Osteoblast (primary cell): ENCODE results near the gene MPG. TPM values are rescaled to one million over a fixed set of nuclear protein-coding genes. Genes with fewer than 3 reads are reported as not detected.

ENCODE experiments used
- DNase-seq: peaks from one replicate; pipeline ENCODE4 v3.0.0; 2011; ENCODE audit warnings: low spot score, mixed read lengths; ENCODE audit not compliant: insufficient read length; ENCODE audit errors: missing footprints
- H2AFZ ChIP-seq: 2 replicates; pipeline ENCODE4 v1.6.0; 2011; ENCODE audit warnings: mild to moderate bottlenecking, low read length
- H3K27ac ChIP-seq: 2 replicates; pipeline ENCODE4 v1.5.1; 2011; ENCODE audit warnings: mild to moderate bottlenecking, low read depth, low read length, moderate library complexity
- H3K27me3 ChIP-seq: 2 replicates; pipeline ENCODE4 v1.6.0; 2012; ENCODE audit warnings: mild to moderate bottlenecking, control low read depth, inconsistent platforms, low read length, moderate library complexity; ENCODE audit not compliant: insufficient read depth
- H3K36me3 ChIP-seq: 2 replicates; pipeline ENCODE4 v1.5.1; 2011; ENCODE audit warnings: mild to moderate bottlenecking, low read length, control low read depth, moderate library complexity; ENCODE audit not compliant: insufficient read depth
- H3K4me1 ChIP-seq: 2 replicates; pipeline ENCODE4 v1.5.1; 2011; ENCODE audit warnings: mild to moderate bottlenecking, low read length, control low read depth, moderate library complexity; ENCODE audit not compliant: insufficient read depth
- H3K4me2 ChIP-seq: 2 replicates; pipeline ENCODE4 v1.6.0; 2011; ENCODE audit warnings: mild to moderate bottlenecking, low read length; ENCODE audit not compliant: insufficient read depth
- H3K4me3 ChIP-seq: fragments of 200-600 bp; sonication (generic); 3 replicates; pipeline ENCODE4 v1.5.1; 2012; ENCODE audit warnings: mild to moderate bottlenecking, low read length, inconsistent platforms; ENCODE audit not compliant: insufficient read depth
- H3K79me2 ChIP-seq: 2 replicates; pipeline ENCODE4 v1.6.0; 2012; ENCODE audit warnings: mild to moderate bottlenecking, low read length, control low read depth, inconsistent platforms; ENCODE audit not compliant: insufficient read depth
- H3K9me3 ChIP-seq: 2 replicates; pipeline ENCODE4 v1.5.1; 2011; ENCODE audit warnings: low read depth, low read length, control low read depth
- H4K20me1 ChIP-seq: 2 replicates; pipeline ENCODE4 v1.6.0; 2012; ENCODE audit warnings: mild to moderate bottlenecking, low read length, control low read depth; ENCODE audit not compliant: insufficient read depth
- total RNA-seq: library from RNA; depleted of rRNA; stranded (reverse); fragments of >200 nt; gene quantifications from 2 replicates; pipeline ENCODE4 v1.2.3, GENCODE V29; 2012
- TF ChIP-seq, protein P1 (sequence below): IDR thresholded peaks from 2 replicates; pipeline ENCODE4 v1.5.1; 2011; ENCODE audit warnings: mild to moderate bottlenecking, low read depth, low read length, moderate library complexity; ENCODE audit errors: extremely low read depth

The MPG gene
- total RNA-seq, 1 donor = 180 TPM

DNA sequence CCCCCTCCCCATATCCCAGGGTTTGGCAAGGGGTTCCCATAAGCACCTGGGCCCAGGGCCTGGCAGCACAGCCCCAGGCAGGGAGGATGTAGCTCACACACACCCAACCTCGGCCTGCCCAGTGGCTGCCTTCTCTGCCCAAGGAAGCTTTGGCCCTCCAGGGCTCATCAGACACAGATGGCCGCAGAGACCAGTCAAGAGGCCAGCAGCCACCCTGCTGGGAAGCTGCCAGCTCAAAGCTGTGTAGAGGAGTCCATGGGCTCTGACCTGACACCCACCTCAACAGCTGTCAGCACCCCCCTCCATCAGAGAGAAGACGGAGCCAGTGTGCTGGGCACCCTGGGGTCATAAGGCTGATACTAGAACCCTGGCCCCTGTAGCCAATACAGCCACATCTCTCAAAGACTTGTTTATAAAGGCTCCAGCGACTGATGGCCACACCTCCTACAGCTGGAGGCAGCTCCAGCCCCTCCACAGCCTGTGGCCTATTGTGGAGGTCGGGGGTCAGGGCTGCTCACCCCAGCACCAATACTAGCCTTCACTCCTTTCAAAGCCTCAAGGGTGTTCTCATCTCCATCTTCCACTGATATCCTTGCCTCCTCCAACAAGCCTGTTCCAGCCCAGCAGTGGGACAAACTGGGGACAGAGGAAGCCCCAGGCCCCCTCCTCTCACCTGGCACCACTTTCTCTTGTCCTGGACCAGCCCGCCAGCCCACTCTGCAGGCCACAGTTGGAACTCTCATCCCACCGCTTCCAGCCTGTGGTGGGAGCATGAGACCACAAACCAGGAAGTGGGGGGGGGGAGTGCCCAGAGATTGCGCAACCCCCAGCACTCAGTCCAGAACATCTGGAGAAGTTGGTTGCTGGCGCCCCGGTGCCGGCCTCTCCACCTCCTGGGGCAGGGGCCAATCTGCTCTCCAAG is 2.2 kb upstream of the MPG start:
- Histone ChIP-seq H3K27me3 (no peaks in the 10 kb centered on the region), H3K4me1 (peaks cover 39% of the 10 kb centered on the region), H3K79me2 (peaks cover 38% of the 10 kb centered on the region), H3K36me3 (peaks cover 16% of the 10 kb centered on the region), H3K27ac (peak overlapping the region; percentile 91), H2AFZ (no peak overlapping the region), H4K20me1 (peaks cover 19% of the 10 kb centered on the region), H3K9me3 (no peaks in the 10 kb centered on the region), H3K4me3 (peak overlapping the region; percentile 71), H3K4me2 (peak overlapping the region; percentile 88)
- peak; percentile 97 for DNase-seq
- TF ChIP-seq, protein P1, sequence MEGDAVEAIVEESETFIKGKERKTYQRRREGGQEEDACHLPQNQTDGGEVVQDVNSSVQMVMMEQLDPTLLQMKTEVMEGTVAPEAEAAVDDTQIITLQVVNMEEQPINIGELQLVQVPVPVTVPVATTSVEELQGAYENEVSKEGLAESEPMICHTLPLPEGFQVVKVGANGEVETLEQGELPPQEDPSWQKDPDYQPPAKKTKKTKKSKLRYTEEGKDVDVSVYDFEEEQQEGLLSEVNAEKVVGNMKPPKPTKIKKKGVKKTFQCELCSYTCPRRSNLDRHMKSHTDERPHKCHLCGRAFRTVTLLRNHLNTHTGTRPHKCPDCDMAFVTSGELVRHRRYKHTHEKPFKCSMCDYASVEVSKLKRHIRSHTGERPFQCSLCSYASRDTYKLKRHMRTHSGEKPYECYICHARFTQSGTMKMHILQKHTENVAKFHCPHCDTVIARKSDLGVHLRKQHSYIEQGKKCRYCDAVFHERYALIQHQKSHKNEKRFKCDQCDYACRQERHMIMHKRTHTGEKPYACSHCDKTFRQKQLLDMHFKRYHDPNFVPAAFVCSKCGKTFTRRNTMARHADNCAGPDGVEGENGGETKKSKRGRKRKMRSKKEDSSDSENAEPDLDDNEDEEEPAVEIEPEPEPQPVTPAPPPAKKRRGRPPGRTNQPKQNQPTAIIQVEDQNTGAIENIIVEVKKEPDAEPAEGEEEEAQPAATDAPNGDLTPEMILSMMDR = peak; percentile 33

DNA sequence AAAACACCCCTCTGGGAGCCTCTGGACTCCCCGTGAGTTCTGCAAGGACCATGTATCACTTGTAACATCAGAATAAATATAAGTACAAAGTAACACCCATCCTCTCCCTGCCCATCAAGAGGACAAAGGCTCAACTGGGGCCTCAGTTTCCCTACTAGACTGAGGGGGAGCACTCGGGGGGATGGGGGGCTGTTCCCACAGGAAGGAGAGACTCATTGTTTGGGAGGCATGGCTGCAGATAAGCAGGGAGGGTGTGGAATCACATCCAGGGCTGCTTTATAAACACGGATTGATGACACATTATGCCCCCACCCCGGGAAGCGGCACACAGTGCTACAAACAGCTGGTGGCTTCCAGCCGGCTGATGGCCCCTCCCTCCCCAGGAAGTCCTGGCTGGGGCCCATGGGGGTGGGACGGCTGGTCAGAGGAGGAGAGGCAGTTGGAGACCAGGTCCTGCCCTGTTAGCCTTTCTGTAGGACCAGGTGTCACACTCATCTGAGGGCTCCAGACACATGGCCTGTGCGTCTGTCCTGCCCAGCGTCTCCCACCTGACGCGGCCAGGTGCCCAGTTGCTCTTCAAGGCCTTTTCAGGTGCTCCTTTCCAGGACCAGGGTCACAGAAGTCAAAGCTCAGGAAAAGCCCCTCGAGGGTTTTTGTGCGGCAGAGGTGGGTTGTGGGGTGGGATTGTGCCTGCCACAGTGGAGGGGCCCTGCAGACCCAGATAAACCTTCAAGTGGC is 1.3 kb upstream of the MPG start:
- Histone ChIP-seq H3K4me1 (peaks cover 34% of the 10 kb centered on the region), H3K4me2 (peak overlapping the region; percentile 88), H3K36me3 (peaks cover 17% of the 10 kb centered on the region), H3K9me3 (no peaks in the 10 kb centered on the region), H2AFZ (no peak overlapping the region), H3K79me2 (peaks cover 37% of the 10 kb centered on the region), H3K27ac (peak overlapping the region; percentile 91), H3K4me3 (peak overlapping the region; percentile 71), H4K20me1 (peaks cover 13% of the 10 kb centered on the region), H3K27me3 (no peaks in the 10 kb centered on the region)
- TF ChIP-seq, protein P1 = no peak
- peak; percentile 99 for DNase-seq

GRCh38 chr16:77273-77806 is 685 bp upstream of the MPG start:
- Histone ChIP-seq H3K27me3 (no peaks in the 10 kb centered on the region), H3K36me3 (peaks cover 17% of the 10 kb centered on the region), H3K4me1 (peaks cover 34% of the 10 kb centered on the region), H3K27ac (peak overlapping the region; percentile 91), H4K20me1 (peaks cover 13% of the 10 kb centered on the region), H3K79me2 (peaks cover 38% of the 10 kb centered on the region), H3K4me3 (peak overlapping the region; percentile 71), H3K4me2 (peak overlapping the region; percentile 88), H3K9me3 (no peaks in the 10 kb centered on the region), H2AFZ (no peak overlapping the region)
- TF ChIP-seq, protein P1 = no peak
- DNase-seq = peak; percentile 98
